Measurements from ENCODE around the gene SYT1. TPM values are rescaled to one million over a fixed set of nuclear protein-coding genes. Genes with fewer than 3 reads are reported as not detected.

The SYT1 gene
- total and polyA plus RNA-seq, 4 donors, result 0.53 to 0.84 (median 0.64) TPM

- no peak for TF ChIP-seq SP1 (IDR thresholded peaks at IDR 0.05)
- no peak for TF ChIP-seq RXRA (IDR thresholded peaks at IDR 0.05)
- TF ChIP-seq RAD21 (IDR thresholded peaks at IDR 0.05), result no peak
- no peak for TF ChIP-seq HNF4G (IDR thresholded peaks at IDR 0.05)
- TF ChIP-seq EGR1 (IDR thresholded peaks at IDR 0.05; ENCODE audit: low read depth in 2 of 2), result no peak
- no peak for TF ChIP-seq GABPA (IDR thresholded peaks at IDR 0.05 in 1 of 2, conservative IDR thresholded peaks at IDR 0.05 in 1 of 2)
- TF ChIP-seq NR2F2 (IDR thresholded peaks at IDR 0.05), result no peak
- no peaks in the 10 kb centered on the region for H3K27me3 ChIP-seq (ENCODE audit: control insufficient read depth in 4 of 4, insufficient read depth in 4 of 4, low read length in 3 of 4)
- no peaks in the 10 kb centered on the region for H3K4me1 ChIP-seq (ENCODE audit: control insufficient read depth in 4 of 4, insufficient read depth in 4 of 4, low read length in 3 of 4)
- DNase-seq (ENCODE audit: low spot score), result no peak
- H3K9ac ChIP-seq (ENCODE audit: low read depth in 1 of 2, low read length in 2 of 2), result no peak overlapping the region
- H3K4me3 ChIP-seq (ENCODE audit: low read depth in 1 of 3, low read length in 3 of 3), result no peak overlapping the region
- H3K27ac ChIP-seq (ENCODE audit: low read depth in 1 of 2, low read length in 2 of 2), result no peak overlapping the region
- no peaks in the 10 kb centered on the region for H3K36me3 ChIP-seq (ENCODE audit: control insufficient read depth in 4 of 4, insufficient read depth in 3 of 4, low read depth in 1 of 4, low read length in 3 of 4)
- no peaks in the 10 kb centered on the region for H3K9me3 ChIP-seq (ENCODE audit: control insufficient read depth in 4 of 4, low read length in 3 of 4)
- 63% methylated on average over 2 of the region's 2 CpGs for WGBS
Measured at GRCh38 chr12:79255288-79255687, 390.7 kb downstream of the SYT1 start.

- H3K27ac ChIP-seq (ENCODE audit: low read depth in 1 of 2, low read length in 2 of 2), result no peak overlapping the region
- H3K27me3 ChIP-seq (ENCODE audit: control insufficient read depth in 4 of 4, insufficient read depth in 4 of 4, low read length in 3 of 4), result no peaks in the 10 kb centered on the region
- no peaks in the 10 kb centered on the region for H3K36me3 ChIP-seq (ENCODE audit: control insufficient read depth in 4 of 4, insufficient read depth in 3 of 4, low read depth in 1 of 4, low read length in 3 of 4)
- no peak overlapping the region for H3K9ac ChIP-seq (ENCODE audit: low read depth in 1 of 2, low read length in 2 of 2)
- no peaks in the 10 kb centered on the region for H3K9me3 ChIP-seq (ENCODE audit: control insufficient read depth in 4 of 4, low read length in 3 of 4)
- H3K4me1 ChIP-seq (ENCODE audit: control insufficient read depth in 4 of 4, insufficient read depth in 4 of 4, low read length in 3 of 4), result no peaks in the 10 kb centered on the region
- WGBS, result 71% methylated on average over 2 of the region's 2 CpGs
- TF ChIP-seq TAF1 (conservative IDR thresholded peaks at IDR 0.05) (no peak), MAX (IDR thresholded peaks at IDR 0.05) (no peak), ZBTB33 (IDR thresholded peaks at IDR 0.05) (no peak), GABPA (IDR thresholded peaks at IDR 0.05 in 1 of 2, conservative IDR thresholded peaks at IDR 0.05 in 1 of 2) (no peak), YY1 (IDR thresholded peaks at IDR 0.05) (no peak), JUND (IDR thresholded peaks at IDR 0.05) (no peak), FOXA2 (IDR thresholded peaks at IDR 0.05) (no peak), ATF3 (IDR thresholded peaks at IDR 0.05) (no peak), NR2F2 (IDR thresholded peaks at IDR 0.05) (no peak), SP1 (IDR thresholded peaks at IDR 0.05) (no peak), REST (IDR thresholded peaks at IDR 0.05) (no peak), RAD21 (IDR thresholded peaks at IDR 0.05) (no peak)
- no peak for DNase-seq (ENCODE audit: low spot score)
- H3K4me3 ChIP-seq (ENCODE audit: low read depth in 1 of 3, low read length in 3 of 3), result no peak overlapping the region
Measured at GRCh38 chr12:79260923-79261322, 396.3 kb downstream of the SYT1 start.

All from liver (tissue), 9 donors.